ENCODE measurements around the gene ART1.
"Not testable (repeated sequence)": the region's sequence is repeated elsewhere in the genome, so short reads cannot be mapped to it uniquely, and the experiment has no call there.

Gene ART1

GRCh38 chr11:3644817-3645235, at the start of gene ART1:
TSS of gene ART1 (plus strand) at chr11:3645128. CDS start at chr11:3659214, 14,086 bp downstream.
- DNase-seq: peak; percentile 64

- DNase-seq: not testable (repeated sequence)
Observed at GRCh38 chr11:3597743-3598142, 47.2 kb upstream of the ART1 start.

- not testable (repeated sequence) for DNase-seq
Observed at GRCh38 chr11:3600201-3600600, 44.7 kb upstream of the ART1 start.

GRCh38 chr11:3604167-3604566, 40.8 kb upstream of the ART1 start:
- no peak for DNase-seq

- DNase-seq: no peak
Observed at GRCh38 chr11:3605283-3605662, 39.7 kb upstream of the ART1 start.

- DNase-seq: no peak
Observed at GRCh38 chr11:3605771-3606203, 39.1 kb upstream of the ART1 start.

- peak; percentile 76 for DNase-seq
Observed at GRCh38 chr11:3609416-3610265, 35.3 kb upstream of the ART1 start.

GRCh38 chr11:3610846-3611245, 34.1 kb upstream of the ART1 start:
- DNase-seq: no peak

GRCh38 chr11:3611976-3612678, 32.8 kb upstream of the ART1 start:
- no peak for DNase-seq

- peak; percentile 84 for DNase-seq
Observed at GRCh38 chr11:3613998-3614741, 30.8 kb upstream of the ART1 start.

GRCh38 chr11:3614742-3615171, 30.2 kb upstream of the ART1 start:
- peak; percentile 97 for DNase-seq

- DNase-seq: no peak
Observed at GRCh38 chr11:3615998-3616397, 28.9 kb upstream of the ART1 start.

- no peak for DNase-seq
Observed at GRCh38 chr11:3616721-3617460, 28.0 kb upstream of the ART1 start.

- no peak for DNase-seq
Observed at GRCh38 chr11:3617990-3618389, 26.9 kb upstream of the ART1 start.

GRCh38 chr11:3622521-3622920, 22.4 kb upstream of the ART1 start:
- no peak for DNase-seq

GRCh38 chr11:3623121-3623520, 21.8 kb upstream of the ART1 start:
- peak; percentile 58 for DNase-seq

- DNase-seq: no peak
Observed at GRCh38 chr11:3623767-3624458, 21.0 kb upstream of the ART1 start.

- peak; percentile 91 for DNase-seq
Observed at GRCh38 chr11:3626250-3626960, 18.5 kb upstream of the ART1 start.

GRCh38 chr11:3627291-3627690, 17.6 kb upstream of the ART1 start:
- DNase-seq: no peak

- no peak for DNase-seq
Observed at GRCh38 chr11:3631331-3631730, 13.6 kb upstream of the ART1 start.

GRCh38 chr11:3632070-3632660, 12.8 kb upstream of the ART1 start:
- no peak for DNase-seq
